ENCODE data around the gene ALKBH7. TPM values are rescaled to one million over a fixed set of nuclear protein-coding genes. Genes with fewer than 3 reads are reported as not detected.

Gene ALKBH7
- total and polyA plus RNA-seq, 12 donors: 108 to 221 (median 168) TPM

DNA sequence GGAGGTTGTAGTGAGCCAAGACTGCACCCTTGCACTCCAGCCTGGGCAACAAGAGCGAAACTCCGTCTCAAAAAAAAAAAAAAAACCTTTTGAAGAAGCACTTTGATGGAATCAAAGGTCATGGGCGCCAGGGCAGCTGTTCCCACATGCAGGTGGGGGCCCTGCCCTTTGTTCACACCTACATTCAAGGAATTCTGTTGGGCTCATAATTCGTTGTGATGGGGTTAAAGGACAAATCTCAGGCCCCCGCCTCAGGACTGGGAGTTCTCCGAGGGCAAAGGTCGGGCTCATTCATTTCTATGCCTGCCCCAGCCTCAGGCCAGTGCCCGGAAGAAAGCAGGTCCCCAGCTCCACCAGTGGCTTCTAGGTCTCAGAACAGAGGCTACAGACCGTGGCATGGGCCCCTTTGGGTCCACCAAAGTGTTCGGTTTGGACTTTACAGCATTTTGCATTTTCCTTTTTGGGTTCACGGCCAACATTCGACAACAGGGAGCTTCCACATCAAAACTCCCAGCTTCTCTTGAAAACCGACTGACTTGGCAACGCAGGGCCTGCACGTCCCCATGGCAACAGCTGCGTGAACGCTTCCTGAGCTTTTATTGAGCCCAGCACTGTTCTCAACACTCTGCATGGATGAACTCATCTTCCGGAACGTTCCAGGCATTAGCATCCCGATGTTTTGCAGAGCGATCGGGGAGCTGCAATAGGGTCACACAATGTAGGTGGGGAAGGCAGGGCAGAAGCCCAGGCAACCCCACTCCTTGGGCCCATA is 30.4 kb downstream of the ALKBH7 start:
- H3K27ac ChIP-seq: no peak overlapping the region
- 57 to 66% methylated on average over 22 of the region's 22 CpGs for WGBS, 2 donors
- no peaks in the 10 kb centered on the region for H3K9me3 ChIP-seq
- DNase-seq (no peak), ATAC-seq (peak in 5 of 8 donors; percentile 29 to 64 (median 46))
- TF ChIP-seq, protein P1, sequence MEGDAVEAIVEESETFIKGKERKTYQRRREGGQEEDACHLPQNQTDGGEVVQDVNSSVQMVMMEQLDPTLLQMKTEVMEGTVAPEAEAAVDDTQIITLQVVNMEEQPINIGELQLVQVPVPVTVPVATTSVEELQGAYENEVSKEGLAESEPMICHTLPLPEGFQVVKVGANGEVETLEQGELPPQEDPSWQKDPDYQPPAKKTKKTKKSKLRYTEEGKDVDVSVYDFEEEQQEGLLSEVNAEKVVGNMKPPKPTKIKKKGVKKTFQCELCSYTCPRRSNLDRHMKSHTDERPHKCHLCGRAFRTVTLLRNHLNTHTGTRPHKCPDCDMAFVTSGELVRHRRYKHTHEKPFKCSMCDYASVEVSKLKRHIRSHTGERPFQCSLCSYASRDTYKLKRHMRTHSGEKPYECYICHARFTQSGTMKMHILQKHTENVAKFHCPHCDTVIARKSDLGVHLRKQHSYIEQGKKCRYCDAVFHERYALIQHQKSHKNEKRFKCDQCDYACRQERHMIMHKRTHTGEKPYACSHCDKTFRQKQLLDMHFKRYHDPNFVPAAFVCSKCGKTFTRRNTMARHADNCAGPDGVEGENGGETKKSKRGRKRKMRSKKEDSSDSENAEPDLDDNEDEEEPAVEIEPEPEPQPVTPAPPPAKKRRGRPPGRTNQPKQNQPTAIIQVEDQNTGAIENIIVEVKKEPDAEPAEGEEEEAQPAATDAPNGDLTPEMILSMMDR (IDR thresholded peaks at IDR 0.05): no peak
- H3K27me3 ChIP-seq: no peaks in the 10 kb centered on the region
- H3K36me3 ChIP-seq: no peaks in the 10 kb centered on the region
- no peaks in the 10 kb centered on the region for H3K4me1 ChIP-seq
- no peak overlapping the region for H3K4me3 ChIP-seq
- intact Hi-C loops (cut with DNase I): no loop called here

DNA sequence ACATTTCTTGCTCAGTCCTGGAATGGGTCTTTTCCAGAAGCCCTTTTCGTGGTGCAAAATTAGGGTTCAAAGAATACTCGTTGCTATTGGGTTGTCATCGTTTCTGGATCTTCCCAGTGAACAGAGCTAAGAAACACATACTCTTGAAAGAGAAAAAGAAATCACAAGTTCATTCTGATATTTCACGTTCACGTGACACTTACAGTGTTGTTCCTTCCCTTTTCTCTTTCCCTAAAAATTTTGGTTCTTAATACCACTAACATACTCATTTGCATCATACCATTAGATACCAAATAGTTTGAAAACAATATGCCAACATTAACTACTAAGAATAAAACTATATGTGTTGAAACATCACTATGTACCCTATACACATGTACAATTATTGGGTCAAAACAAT is 33.8 kb downstream of the ALKBH7 start:
- ATAC-seq: no peak
- DNase-seq: no peak
- intact Hi-C loops (cut with DNase I): no loop called here
- no peak overlapping the region for H3K27ac ChIP-seq
- H3K36me3 ChIP-seq: no peaks in the 10 kb centered on the region
- no peaks in the 10 kb centered on the region for H3K27me3 ChIP-seq
- no peaks in the 10 kb centered on the region for H3K9me3 ChIP-seq
- WGBS, 2 donors: 85 to 91% methylated on average over 5 of the region's 5 CpGs
- no peak overlapping the region for H3K4me3 ChIP-seq
- TF ChIP-seq, protein P1 (IDR thresholded peaks at IDR 0.05): no peak
- H3K4me1 ChIP-seq: no peaks in the 10 kb centered on the region

DNA sequence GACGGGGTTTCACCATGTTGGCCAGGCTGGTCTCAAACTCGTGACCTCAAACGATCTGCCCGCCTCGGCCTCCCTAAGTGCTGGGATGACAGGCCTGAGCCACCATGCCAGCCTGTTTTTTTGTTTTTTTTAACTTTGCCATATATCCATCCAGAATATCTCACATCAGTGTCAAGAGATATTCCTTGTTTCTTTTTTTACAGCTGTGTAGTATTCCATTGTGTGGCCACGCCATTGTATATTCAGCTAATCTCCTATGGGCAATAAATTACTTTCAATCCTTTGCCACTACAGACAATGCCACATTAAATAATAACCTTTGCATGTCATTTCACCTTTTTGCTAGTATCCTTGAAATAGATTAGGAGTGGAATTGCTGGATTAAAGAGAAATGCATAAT is 36.8 kb downstream of the ALKBH7 start:
- DNase-seq (no peak), ATAC-seq (no peak)
- H3K27me3 ChIP-seq: no peaks in the 10 kb centered on the region
- H3K4me3 ChIP-seq: no peak overlapping the region
- H3K9me3 ChIP-seq: no peaks in the 10 kb centered on the region
- TF ChIP-seq, protein P1 (IDR thresholded peaks at IDR 0.05): no peak
- intact Hi-C loops (cut with DNase I): no loop called here
- peaks cover 0 to 16% (median 0%) of the 10 kb centered on the region in 9 donors for H3K4me1 ChIP-seq
- H3K27ac ChIP-seq: no peak overlapping the region
- 91% methylated on average over 6 of the region's 6 CpGs for WGBS, 2 donors
- peaks cover 0 to 13% (median 4%) of the 10 kb centered on the region in 9 donors for H3K36me3 ChIP-seq

DNA sequence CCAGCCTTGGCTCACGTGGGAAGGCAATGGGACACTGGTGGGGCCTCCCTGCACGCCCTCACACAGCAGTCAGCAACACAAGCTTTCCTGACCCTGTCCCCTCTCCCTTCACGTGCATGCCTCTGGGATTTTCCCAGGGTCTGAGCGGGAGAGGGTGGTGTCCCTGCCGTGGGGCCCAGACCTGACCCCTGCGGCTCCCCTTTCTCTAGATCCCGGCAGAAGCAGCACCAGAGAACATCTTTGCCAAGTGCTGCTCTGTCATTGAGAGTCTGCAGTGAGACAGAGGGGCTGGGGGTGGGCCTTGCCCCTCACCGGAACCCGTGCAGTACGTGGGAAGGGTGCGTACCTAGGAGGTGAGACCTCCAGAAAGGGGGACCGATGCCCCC is 39.5 kb downstream of the ALKBH7 start:
- DNase-seq (no peak), ATAC-seq (peak in 6 of 8 donors; percentile 5 to 23 (median 12))
- H3K4me3 ChIP-seq: no peak overlapping the region
- H3K4me1 ChIP-seq: peaks cover 0 to 16% (median 0%) of the 10 kb centered on the region in 9 donors
- H3K27me3 ChIP-seq: no peaks in the 10 kb centered on the region
- H3K36me3 ChIP-seq: peaks cover 10 to 40% (median 30%) of the 10 kb centered on the region in 9 donors
- TF ChIP-seq, protein P1 (IDR thresholded peaks at IDR 0.05): no peak
- H3K27ac ChIP-seq: no peak overlapping the region
- intact Hi-C loops (cut with DNase I): loop anchor here in 1 of 10 donors (10.0 kb wide), 1 partner anchor 187 kb away; no protein-coding TSS in a partner anchor
- H3K9me3 ChIP-seq: no peaks in the 10 kb centered on the region
- 68 to 70% methylated on average over 12 of the region's 12 CpGs for WGBS, 2 donors

Measured in heart right ventricle (tissue), 16 donors.